ENCODE measurements around the gene CHSY1.

Gene CHSY1

GRCh38 chr15:101171954-101172353 is 79.9 kb downstream of the CHSY1 start:
- no peak for DNase-seq (ENCODE audit: low read depth)

- no peak for DNase-seq (ENCODE audit: low read depth)
These were observed 81.1 kb downstream of the CHSY1 start for GRCh38 chr15:101170568-101171350.

- DNase-seq (ENCODE audit: low read depth) = no peak
These were observed 82.3 kb downstream of the CHSY1 start for GRCh38 chr15:101169495-101170071.

- DNase-seq (ENCODE audit: low read depth) = no peak
These were observed 82.9 kb downstream of the CHSY1 start for GRCh38 chr15:101168898-101169494.

- DNase-seq (ENCODE audit: low read depth) = no peak
These were observed 83.4 kb downstream of the CHSY1 start for GRCh38 chr15:101168463-101168824.

GRCh38 chr15:101167753-101168462 is 83.9 kb downstream of the CHSY1 start:
- DNase-seq (ENCODE audit: low read depth) = peak; percentile 63

GRCh38 chr15:101167411-101167752 is 84.5 kb downstream of the CHSY1 start:
- no peak for DNase-seq (ENCODE audit: low read depth)

- DNase-seq (ENCODE audit: low read depth) = no peak
These were observed 85.9 kb downstream of the CHSY1 start for GRCh38 chr15:101165905-101166471.

- DNase-seq (ENCODE audit: low read depth) = no peak
These were observed 89.0 kb downstream of the CHSY1 start for GRCh38 chr15:101162701-101163483.

- peak; percentile 34 for DNase-seq (ENCODE audit: low read depth)
These were observed 90.2 kb downstream of the CHSY1 start for GRCh38 chr15:101161656-101162055.

GRCh38 chr15:101159936-101160815 is 91.7 kb downstream of the CHSY1 start:
- DNase-seq (ENCODE audit: low read depth) = no peak

- DNase-seq (ENCODE audit: low read depth) = no peak
These were observed 92.5 kb downstream of the CHSY1 start for GRCh38 chr15:101159096-101159935.

GRCh38 chr15:101158166-101159095 is 93.4 kb downstream of the CHSY1 start:
- DNase-seq (ENCODE audit: low read depth) = no peak

GRCh38 chr15:101157721-101158120 is 94.1 kb downstream of the CHSY1 start:
- DNase-seq (ENCODE audit: low read depth) = no peak

GRCh38 chr15:101156509-101157159 is 95.2 kb downstream of the CHSY1 start:
- no peak for DNase-seq (ENCODE audit: low read depth)

GRCh38 chr15:101156061-101156460 is 95.8 kb downstream of the CHSY1 start:
- no peak for DNase-seq (ENCODE audit: low read depth)

- no peak for DNase-seq (ENCODE audit: low read depth)
These were observed 97.8 kb downstream of the CHSY1 start for GRCh38 chr15:101153801-101154656.
